ENCODE measurements around the gene PPP1R26. TPM values are rescaled to one million over a fixed set of nuclear protein-coding genes. Genes with fewer than 3 reads are reported as not detected.

The PPP1R26 gene
- total RNA-seq, 1 experiment from 2014 or later = 32.0 TPM

GRCh38 chr9:135488527-135488926, 8.9 kb downstream of the PPP1R26 start:
- CTCF ChIA-PET = no interaction called here

GRCh38 chr9:135489188-135489906, 9.8 kb downstream of the PPP1R26 start:
- ATAC-seq = peak; percentile 31; the same call in 1 of the 2 replicates
- ChIA-PET POLR2A (no interaction called here), CTCF (no interaction called here), RAD21 (ENCODE audit: low non-redundant PET in 1 of 2, low total read pairs in 2 of 2, uncharacterized antibody in 2 of 2, unreplicated experiment in 2 of 2) (no interaction called here)
- Histone ChIP-seq H3K27ac (ENCODE audit: low read depth, low read length) (no peak overlapping the region), H3K4me3 (replicated peaks in 1 of 2; ENCODE audit: low read depth in 1 of 2, low read length in 2 of 2) (no peak overlapping the region), H3K79me2 (ENCODE audit: insufficient read depth, low read length) (no peaks in the 10 kb centered on the region), H3K4me2 (ENCODE audit: low read length) (no peak overlapping the region), H4K20me1 (ENCODE audit: insufficient read depth) (no peaks in the 10 kb centered on the region), H3K36me3 (ENCODE audit: control insufficient read depth in 1 of 2, insufficient read depth in 2 of 2, low read length in 2 of 2) (peaks cover 0 to 19% of the 10 kb centered on the region in 2 experiments; a peak in 3 of 4 replicates), H3K4me1 (ENCODE audit: control insufficient read depth in 1 of 2, insufficient read depth in 2 of 2, low read length in 2 of 2) (peaks cover 0 to 12% of the 10 kb centered on the region in 2 experiments; a peak in 2 of 4 replicates), H2AFZ (ENCODE audit: low read depth, low read length, poor library complexity, severe bottlenecking) (no peak overlapping the region), H3K9ac (ENCODE audit: low read length) (no peak overlapping the region), H3K9me3 (ENCODE audit: control insufficient read depth in 1 of 2, insufficient read depth in 1 of 2, low read depth in 1 of 2, low read length in 2 of 2) (no peaks in the 10 kb centered on the region), H3K9me2 (ENCODE audit: insufficient read depth) (no peaks in the 10 kb centered on the region), H3K27me3 (ENCODE audit: insufficient read depth, low read length) (no peaks in the 10 kb centered on the region)
- intact Hi-C loops (cut with micrococcal nuclease) = no loop called here
- no TSS peak for BruUV-seq (replicated peaks)
- DNase-seq (ENCODE audit: low read depth, low spot score) = no peak
- TF ChIP-seq EGR1 (IDR thresholded peaks at IDR 0.05; ENCODE audit: low read depth) = no peak
- TF ChIP-seq ELF1 (IDR thresholded peaks at IDR 0.05; ENCODE audit: borderline replicate concordance, low read depth) = no peak
- no peak for TF ChIP-seq RAD21 (IDR thresholded peaks at IDR 0.05; ENCODE audit: low read depth)
- TF ChIP-seq SIN3A (IDR thresholded peaks at IDR 0.05; ENCODE audit: low read depth) = no peak
- no peak for TF ChIP-seq EZH2phosphoT487 (IDR thresholded peaks at IDR 0.05; ENCODE audit: borderline replicate concordance)
- TF ChIP-seq POLR2AphosphoS5 (IDR thresholded peaks at IDR 0.05; ENCODE audit: low read depth, low read length) = no peak
- TF ChIP-seq TCF7L2 (IDR thresholded peaks at IDR 0.05; ENCODE audit: borderline replicate concordance, extremely low read depth, insufficient read depth, insufficient read length) = no peak
- TF ChIP-seq CTCF (IDR thresholded peaks at IDR 0.05 in 2 of 3, conservative IDR thresholded peaks at IDR 0.05 in 1 of 3; ENCODE audit: borderline replicate concordance in 1 of 3, insufficient read depth in 1 of 3, low read depth in 2 of 3, low read length in 2 of 3) = no peak
- TF ChIP-seq SP1 (IDR thresholded peaks at IDR 0.05; ENCODE audit: low read depth) = no peak
- TF ChIP-seq CEBPB (IDR thresholded peaks at IDR 0.05; ENCODE audit: low read depth) = no peak
- TF ChIP-seq EZH2 (IDR thresholded peaks at IDR 0.05) = no peak
- TF ChIP-seq POLR2A (IDR thresholded peaks at IDR 0.05; ENCODE audit: borderline replicate concordance, extremely low read depth, insufficient read depth, insufficient read length) = no peak
- no peak for TF ChIP-seq SRF (IDR thresholded peaks at IDR 0.05; ENCODE audit: low read depth)
- no peak for TF ChIP-seq FOSL1 (IDR thresholded peaks at IDR 0.05; ENCODE audit: low read depth)
- TF ChIP-seq ZFX (IDR thresholded peaks at IDR 0.05) = no peak
- no peak for TF ChIP-seq CBX3 (IDR thresholded peaks at IDR 0.05; ENCODE audit: low read depth)

More at GRCh38 chr9:135488527-135488926, 8.9 kb downstream of the PPP1R26 start:
- no peak overlapping the region for H3K4me3 ChIP-seq (replicated peaks in 1 of 2; ENCODE audit: low read depth in 1 of 2, low read length in 2 of 2)
- H3K27me3 ChIP-seq (ENCODE audit: insufficient read depth, low read length) = no peaks in the 10 kb centered on the region
- H3K4me2 ChIP-seq (ENCODE audit: low read length) = no peak overlapping the region
- no peaks in the 10 kb centered on the region for H4K20me1 ChIP-seq (ENCODE audit: insufficient read depth)
- BruUV-seq (replicated peaks) = no TSS peak
- TF ChIP-seq EZH2 (IDR thresholded peaks at IDR 0.05) = no peak
- no peak for TF ChIP-seq CBX3 (IDR thresholded peaks at IDR 0.05; ENCODE audit: low read depth)
- no peak for TF ChIP-seq ATF3 (IDR thresholded peaks at IDR 0.05)
- TF ChIP-seq ZFX (IDR thresholded peaks at IDR 0.05) = no peak
- TF ChIP-seq EZH2phosphoT487 (IDR thresholded peaks at IDR 0.05; ENCODE audit: borderline replicate concordance) = no peak
- no peak for TF ChIP-seq YY1 (IDR thresholded peaks at IDR 0.05; ENCODE audit: extremely low read depth, insufficient replicate concordance, low read depth, low read length)
- no peak for TF ChIP-seq ELF1 (IDR thresholded peaks at IDR 0.05; ENCODE audit: borderline replicate concordance, low read depth)
- TF ChIP-seq MAX (IDR thresholded peaks at IDR 0.05) = no peak
- H3K79me2 ChIP-seq (ENCODE audit: insufficient read depth, low read length) = no peaks in the 10 kb centered on the region; the same call in 1 of the 2 replicates
- H2AFZ ChIP-seq (ENCODE audit: low read depth, low read length, poor library complexity, severe bottlenecking) = no peak overlapping the region
- RAD21 ChIA-PET (ENCODE audit: low non-redundant PET in 1 of 2, low total read pairs in 2 of 2, uncharacterized antibody in 2 of 2, unreplicated experiment in 2 of 2) = no interaction called here
- no peaks in the 10 kb centered on the region for H3K9me2 ChIP-seq (ENCODE audit: insufficient read depth)
- POLR2A ChIA-PET = no interaction called here
- H3K27ac ChIP-seq (ENCODE audit: low read depth, low read length) = no peak overlapping the region
- intact Hi-C loops (cut with micrococcal nuclease) = no loop called here
- H3K9ac ChIP-seq (ENCODE audit: low read length) = no peak overlapping the region
- ATAC-seq (no peak), DNase-seq (ENCODE audit: low read depth, low spot score) (no peak)
- H3K4me1 ChIP-seq (ENCODE audit: control insufficient read depth in 1 of 2, insufficient read depth in 2 of 2, low read length in 2 of 2) = peaks cover 0 to 12% of the 10 kb centered on the region in 2 experiments; a peak in 2 of 4 replicates
- no peaks in the 10 kb centered on the region for H3K9me3 ChIP-seq (ENCODE audit: control insufficient read depth in 1 of 2, insufficient read depth in 1 of 2, low read depth in 1 of 2, low read length in 2 of 2)
- H3K36me3 ChIP-seq (ENCODE audit: control insufficient read depth in 1 of 2, insufficient read depth in 2 of 2, low read length in 2 of 2) = peaks cover under 1 to 27% of the 10 kb centered on the region in 2 experiments; a peak in 3 of 4 replicates

Measured in HCT116 (cell line).